NCI-H2227 (cell line): ENCODE results near the gene TNFRSF19.
"Not testable (repeated sequence)": the region's sequence is repeated elsewhere in the genome, so short reads cannot be mapped to it uniquely, and the experiment has no call there.

ENCODE experiments used
- DNase-seq: peaks from one replicate; lab custom pipeline; 2025; ENCODE audit not compliant: unreplicated experiment; lab: John Stamatoyannopoulos, UW

The TNFRSF19 gene

GRCh38 chr13:23570099-23570920 is at the start of gene TNFRSF19:
TNFRSF19 (plus strand) TSS chr13:23570412; CDS start chr13:23590184, 19,772 bp downstream.
- DNase-seq, result peak; percentile 3

- not testable (repeated sequence) for DNase-seq
These were observed 40.3 kb upstream of the TNFRSF19 start for GRCh38 chr13:23529926-23530325.

DNA sequence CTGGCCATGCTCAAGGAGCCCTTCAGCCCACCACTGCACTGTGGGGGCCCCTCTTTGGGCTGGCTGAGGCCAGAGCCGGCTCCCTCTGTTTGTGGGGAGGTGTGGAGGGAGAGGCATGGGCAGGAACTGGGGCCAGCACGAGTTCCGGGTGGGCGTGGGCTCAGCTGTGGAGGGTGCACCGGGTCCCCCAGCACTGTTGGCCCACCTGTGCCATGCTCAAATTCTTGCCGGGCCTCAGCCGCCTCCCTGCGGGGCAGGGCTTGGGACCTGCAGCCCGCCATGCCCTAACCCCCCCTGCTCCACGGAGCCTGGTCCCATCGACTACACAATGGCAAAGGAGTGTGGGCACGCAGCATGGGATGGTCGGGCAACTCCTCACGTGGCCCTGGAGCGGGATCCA is 38.8 kb upstream of the TNFRSF19 start:
- DNase-seq, result no peak

DNA sequence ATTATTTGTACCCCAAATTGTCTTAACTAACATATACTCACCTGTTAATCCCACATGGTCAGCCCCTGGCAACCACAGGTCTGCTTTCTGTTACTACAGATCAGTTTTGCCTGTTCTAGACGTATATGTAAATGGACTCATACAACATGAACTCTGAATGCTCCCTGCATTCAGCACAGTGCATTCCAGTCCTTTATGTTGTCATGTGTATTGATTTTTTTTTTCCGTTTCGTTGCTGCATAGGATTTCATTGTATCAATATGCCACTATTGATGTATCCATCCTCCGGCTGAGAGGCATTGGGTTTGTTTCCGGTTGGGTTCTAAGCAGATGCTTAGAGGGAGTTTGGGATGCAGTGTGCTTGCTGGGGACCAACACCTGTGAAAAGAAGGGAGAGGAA is 36.1 kb upstream of the TNFRSF19 start:
- no peak for DNase-seq

GRCh38 chr13:23541221-23541824 is 28.9 kb upstream of the TNFRSF19 start:
- DNase-seq, result no peak

DNA sequence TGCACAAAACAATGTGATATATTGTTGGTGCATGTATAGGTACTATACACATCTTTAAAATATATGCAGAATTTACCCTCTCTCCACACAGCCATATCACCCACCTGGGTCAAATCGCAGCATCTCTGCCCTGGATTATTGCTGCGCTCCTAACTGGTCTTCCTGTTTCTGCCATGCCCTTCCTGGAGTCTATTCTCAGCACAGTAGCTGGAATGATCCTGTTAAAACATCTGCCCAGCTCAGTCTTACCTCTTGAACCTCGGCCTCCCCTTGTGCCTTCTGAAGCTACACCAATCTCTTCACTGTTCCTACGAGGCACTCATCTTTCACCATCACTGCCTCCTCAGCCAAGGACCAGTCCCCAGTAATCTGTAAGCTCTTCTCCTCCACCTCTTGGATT is 25.5 kb upstream of the TNFRSF19 start:
- DNase-seq, result no peak

GRCh38 chr13:23547000-23547590 is 23.1 kb upstream of the TNFRSF19 start:
- no peak for DNase-seq

DNA sequence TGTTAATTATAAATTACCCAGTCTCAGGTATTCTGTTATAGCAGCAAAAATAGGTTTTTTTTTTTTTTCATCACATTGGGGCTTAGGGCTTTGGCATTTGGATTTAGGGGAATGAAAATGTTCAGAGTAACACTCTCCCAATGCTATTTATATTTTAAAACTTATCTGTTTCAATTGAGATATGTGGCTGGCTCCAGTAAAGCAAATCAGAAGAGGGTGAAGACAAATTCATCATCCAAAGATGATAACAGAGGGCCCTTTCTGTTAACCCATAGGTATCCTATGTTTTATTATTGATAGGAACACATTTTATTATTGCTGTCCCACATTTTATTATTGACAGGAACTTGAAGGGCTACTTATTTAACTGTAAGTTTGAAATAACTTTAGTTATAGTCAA is 20.5 kb upstream of the TNFRSF19 start:
- no peak for DNase-seq

- no peak for DNase-seq
These were observed 20.0 kb upstream of the TNFRSF19 start for GRCh38 chr13:23550163-23550562.

DNA sequence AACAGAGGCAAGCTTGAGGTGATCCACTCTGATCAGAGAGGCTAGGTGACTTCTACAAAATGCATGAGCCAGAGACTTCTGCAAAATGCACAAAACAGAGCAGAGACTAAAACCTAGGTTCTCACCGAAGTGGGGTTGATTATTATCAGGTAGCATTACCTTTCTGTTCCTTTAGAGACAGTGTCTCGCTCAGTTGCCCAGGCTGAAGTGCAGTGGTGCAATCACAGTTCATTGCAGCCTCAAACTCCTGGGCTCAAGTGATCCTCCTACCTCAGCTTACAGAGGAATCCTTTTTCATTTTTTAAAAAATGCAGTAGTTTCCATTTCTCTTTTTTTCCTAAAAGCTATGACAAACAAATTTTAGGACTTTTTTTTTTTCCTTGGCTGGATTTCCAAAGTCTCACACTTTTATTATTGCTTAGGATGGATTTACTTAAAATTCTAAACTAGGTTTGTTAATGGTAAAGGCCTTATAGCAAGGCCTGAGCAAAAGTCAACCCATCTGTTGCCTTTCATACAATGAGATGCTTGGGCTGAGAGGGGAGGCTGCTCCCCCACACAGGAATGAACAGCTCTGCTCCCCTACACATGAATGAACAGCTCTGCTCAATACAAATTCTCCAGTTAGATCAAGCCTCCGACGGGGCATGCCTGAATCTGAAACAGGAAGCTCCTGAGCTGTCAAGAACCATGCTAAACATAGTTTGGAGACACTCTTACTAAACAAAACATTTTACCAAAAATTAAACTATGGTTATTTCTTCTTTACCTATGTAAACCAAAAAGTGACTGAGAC is 18.8 kb upstream of the TNFRSF19 start:
- DNase-seq, result no peak

DNA sequence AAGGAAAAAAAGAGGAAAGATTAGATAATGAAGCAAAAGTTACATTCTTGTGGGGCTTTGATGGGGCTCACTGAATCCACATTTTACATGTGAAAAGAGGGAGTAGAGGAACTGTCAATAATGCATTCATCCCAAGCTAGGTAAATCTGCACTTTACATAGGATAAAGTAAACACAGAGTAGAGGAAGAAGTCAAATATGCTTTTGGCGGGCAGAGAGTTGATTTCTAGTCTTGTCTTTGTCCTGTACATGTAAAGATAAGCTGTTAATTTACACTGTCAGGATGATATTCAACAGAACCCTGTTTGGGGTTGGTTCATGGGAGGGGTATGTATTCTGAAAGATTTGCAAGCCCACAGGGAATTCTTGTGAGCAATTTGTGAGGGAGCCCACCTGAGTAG is 18.0 kb upstream of the TNFRSF19 start:
- no peak for DNase-seq

DNA sequence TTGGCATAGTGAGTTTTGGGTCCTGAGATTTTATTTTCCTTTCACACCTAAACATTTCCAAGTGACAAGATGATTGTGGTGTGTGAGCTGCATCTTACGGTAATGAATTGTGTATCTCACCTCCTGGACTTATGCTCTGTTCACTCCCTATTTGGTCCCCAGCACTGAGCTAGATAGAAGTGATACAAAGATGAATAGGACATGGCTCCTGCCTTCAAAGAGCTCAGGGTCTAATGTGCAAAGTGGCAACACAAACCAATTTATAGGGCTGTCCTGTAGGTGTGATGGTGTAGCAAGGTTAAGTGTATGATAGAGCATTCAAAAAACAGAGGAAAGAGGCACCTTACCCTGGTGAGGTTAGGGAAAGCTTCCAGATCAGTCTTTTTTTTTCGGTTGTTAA is 17.6 kb upstream of the TNFRSF19 start:
- no peak for DNase-seq

DNA sequence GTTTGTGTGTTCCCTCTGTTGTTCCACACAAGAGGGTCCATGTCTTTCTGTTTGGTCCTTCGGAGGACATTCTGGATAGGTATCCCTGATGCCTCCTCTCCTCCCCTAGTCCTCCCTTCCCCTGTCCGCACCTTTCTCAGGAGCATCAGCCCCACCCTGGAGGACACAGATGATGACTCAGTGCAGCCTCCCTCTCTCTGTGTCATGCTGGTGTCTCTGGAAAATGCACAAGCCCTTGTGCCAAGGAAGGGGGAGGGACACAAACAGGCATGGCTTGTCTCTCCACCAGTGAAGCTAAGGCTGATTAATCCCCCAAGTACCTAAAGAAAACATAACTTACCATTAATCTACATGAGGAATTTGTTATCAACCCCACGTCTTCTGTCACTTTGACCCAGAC is 16.2 kb upstream of the TNFRSF19 start:
- no peak for DNase-seq

GRCh38 chr13:23557043-23557442 is 13.2 kb upstream of the TNFRSF19 start:
- DNase-seq, result no peak

DNA sequence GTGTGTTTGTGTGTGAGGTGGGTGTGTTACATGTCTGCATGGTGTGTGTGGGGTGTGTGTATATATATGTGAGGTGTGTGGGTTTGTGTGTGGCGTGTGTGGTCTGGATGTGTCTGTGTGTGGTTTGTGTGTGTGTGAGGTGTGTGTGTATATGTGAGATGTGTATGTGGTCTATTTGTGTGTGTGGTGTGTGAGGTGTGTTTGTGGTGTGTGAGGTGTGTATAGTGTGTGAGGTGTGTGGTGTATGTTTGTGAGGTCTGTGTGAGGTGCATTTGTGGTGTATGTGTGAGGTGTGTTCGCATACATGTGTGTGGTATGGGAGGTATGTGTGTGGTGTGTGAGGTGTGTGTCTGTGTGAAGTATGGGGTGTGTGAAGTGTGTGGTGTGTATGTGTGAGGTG is 12.5 kb upstream of the TNFRSF19 start:
- no peak for DNase-seq

DNA sequence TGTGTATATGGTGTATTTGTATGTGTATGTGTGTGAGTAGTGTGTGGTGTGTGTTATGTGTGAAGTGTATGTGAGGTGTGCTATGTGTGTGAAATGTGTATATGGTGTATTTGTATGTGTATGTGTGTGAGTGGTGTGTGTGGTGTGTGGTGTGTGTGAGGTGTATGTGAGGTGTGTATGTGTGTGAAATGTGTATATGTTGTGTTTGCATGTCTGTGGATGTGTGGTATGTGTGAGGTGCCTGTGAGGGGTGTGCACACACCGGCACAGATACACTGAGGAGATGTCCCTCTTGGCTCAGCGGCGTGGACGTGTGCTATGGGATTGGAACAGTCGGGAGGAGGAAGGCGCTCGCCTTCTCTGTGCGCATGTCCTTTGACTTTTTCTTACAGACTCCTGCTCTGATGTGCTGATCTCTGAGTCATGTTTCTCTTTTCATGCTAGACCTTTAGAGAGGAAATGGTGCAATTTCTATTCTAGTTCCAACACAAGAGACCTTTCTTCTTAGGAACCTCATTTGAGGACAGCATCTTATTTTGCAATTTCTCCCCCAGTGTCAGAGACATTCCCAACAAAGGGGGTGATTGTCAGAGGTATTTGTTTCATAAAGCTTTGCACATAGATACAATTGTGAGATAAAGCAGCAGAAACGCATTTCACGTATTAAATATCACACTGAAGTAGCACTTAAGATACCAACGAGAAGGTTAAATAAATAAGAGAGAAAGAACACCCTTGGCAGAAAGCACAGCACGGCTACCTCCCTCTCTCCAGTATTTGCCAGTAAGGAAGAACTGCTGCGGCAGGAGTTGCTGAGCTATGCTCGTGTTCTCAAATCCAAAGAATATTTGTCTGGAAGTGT is 11.3 kb upstream of the TNFRSF19 start:
- DNase-seq, result no peak

DNA sequence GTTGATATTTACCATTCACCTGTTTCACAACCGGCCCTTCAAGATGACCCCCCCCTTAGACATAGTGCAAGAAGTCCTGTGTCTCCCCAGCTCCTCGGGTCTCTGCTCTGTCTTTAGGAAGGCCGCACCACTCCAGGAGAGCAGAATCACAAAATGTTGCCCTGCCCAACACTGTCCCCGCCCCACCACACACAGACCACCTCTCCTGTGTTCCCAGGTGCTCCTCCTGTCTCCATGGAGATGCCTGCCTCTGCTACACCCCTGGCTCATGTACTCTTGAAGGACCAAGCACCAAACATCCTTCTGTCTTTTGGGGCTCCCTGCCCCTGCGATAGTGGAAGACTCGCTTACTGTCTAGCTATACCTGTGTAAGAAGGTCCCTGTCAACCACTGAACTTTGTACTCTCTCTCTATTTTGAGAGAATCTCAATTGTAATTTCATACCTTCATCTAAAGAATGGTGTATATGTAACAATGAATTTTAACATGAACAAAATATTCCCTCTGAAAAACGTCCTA is 9.6 kb upstream of the TNFRSF19 start:
- no peak for DNase-seq

DNA sequence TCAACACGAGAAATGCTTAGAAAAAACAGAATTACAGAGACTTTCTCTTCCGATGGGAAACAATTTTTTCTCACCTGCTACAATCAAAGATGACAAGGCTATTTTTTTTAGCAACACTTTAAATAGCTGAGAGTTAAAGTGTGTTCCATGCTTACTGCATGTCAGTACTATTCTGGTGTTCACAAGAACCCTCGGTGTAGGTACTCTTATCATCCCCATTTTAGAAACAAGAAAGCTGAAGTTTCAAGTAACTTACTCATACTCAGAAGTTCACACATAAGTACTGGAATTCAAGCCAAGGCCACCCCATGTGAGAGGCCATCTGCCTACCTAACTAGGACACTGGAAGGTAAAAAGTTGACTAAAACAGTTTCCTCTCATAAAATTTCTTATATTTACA is 9.0 kb upstream of the TNFRSF19 start:
- no peak for DNase-seq

DNA sequence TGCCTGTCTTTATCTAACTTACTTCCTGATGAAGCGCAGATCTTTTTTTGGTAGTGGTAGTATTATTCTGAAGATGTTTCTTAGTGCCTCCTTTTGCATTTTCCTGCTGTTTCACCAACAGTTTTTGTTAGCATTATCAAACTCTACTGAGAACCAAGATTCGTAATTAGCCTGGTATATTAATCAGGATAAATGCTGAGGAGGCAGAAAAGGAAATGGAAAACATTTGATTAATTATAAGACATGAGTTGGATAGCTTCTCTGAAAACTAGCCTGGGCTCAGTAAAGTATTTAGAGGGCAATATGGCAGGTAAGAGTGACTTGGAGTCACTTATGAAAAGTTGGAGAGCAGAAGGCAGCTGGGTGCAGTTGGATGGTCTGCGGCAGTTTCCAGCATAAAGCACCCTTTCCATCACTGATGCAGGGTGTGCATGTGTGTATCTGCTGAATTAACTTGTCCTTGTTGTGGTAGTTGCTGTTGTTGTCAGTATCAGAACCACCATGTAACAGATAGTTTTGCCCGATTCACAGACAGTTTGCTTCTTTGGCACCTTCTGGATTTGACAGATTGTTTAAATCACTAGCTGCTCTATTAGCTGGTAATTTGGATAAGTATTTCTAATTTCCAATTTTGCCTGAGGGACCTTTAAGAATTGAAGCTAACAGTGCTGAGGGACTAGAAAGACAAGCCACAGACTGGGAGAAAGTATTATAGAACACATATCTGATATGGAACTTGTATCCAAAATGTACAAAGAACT is 6.9 kb upstream of the TNFRSF19 start:
- DNase-seq, result no peak
